Measurements from ENCODE around the gene NEO1.

DNA sequence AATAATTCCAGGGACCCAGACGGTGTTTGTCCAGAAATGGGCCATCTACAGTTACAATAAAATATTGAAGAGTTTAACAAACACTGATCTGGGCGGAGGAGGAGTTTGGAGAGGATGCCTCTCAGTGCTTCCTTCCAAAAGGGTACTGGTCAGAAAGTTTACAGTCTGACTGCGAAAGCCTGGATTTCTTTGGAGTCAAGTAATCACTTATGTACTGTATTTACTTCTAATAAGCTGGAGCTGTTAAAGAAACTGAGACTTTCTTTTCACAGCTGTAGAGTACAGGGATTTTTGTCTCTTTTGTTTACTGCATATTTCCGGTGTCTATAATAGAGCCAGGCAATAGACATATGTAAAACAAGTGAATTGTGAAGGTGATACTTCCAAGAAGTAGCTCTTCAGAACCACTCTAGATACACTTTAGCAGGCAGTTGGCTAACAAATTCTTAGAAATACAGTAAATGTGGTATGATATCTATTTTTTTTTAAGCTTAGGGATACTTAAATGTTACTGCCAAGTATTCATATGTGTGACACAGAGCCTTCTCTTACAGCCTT is 22.1 kb upstream of the NEO1 start:
- TF ChIP-seq CTCF (IDR thresholded peaks at IDR 0.05; ENCODE audit: insufficient read depth, low read length, poor library complexity, severe bottlenecking) (no peak), EZH2phosphoT487 (conservative IDR thresholded peaks at IDR 0.05; ENCODE audit: low read length) (no peak)
